ENCODE data around the gene KNDC1. TPM values are rescaled to one million over a fixed set of nuclear protein-coding genes. Genes with fewer than 3 reads are reported as not detected.

KNDC1 gene
- total and polyA plus RNA-seq, 12 donors, result 1.0 to 93.4 (median 39.0) TPM

DNA sequence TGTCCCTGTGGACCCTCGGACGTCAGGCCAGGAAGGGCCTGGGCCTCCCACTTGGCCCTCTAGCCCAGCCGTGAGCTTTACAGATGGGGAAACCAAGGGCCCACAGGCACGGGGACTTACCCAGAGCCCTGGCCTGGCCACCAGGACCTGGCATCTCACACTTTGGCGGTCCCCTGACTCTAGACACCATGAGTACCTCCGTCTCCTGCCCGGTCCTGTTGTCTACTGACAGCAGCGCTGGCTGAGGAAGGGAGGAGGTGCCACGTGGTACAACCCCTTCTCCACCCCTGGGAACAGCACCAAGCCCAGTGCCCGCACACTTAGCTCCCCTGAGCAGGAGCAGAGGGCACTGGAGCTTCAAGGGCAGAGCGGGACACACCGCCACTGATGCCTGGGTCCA, 46.2 kb upstream of the KNDC1 start:
- 84 to 93% (median 90%) methylated on average over 5 to 12 of the region's 12 CpGs; no CpG with 5 or more reads in 1 of the 4 donors for WGBS, 4 donors
- H3K9me3 ChIP-seq (replicated peaks in 1 of 3), result no peaks in the 10 kb centered on the region
- DNase-seq, result no peak
- intact Hi-C loops (cut with DNase I), result no loop called here
- H3K27me3 ChIP-seq, result no peaks in the 10 kb centered on the region
- no peak overlapping the region for H3K4me3 ChIP-seq
- peaks cover 0 to 4% of the 10 kb centered on the region in 2 donors for H3K4me1 ChIP-seq (replicated peaks in 1 of 2)
- H3K27ac ChIP-seq, result no peak overlapping the region
- TF ChIP-seq, protein P1, sequence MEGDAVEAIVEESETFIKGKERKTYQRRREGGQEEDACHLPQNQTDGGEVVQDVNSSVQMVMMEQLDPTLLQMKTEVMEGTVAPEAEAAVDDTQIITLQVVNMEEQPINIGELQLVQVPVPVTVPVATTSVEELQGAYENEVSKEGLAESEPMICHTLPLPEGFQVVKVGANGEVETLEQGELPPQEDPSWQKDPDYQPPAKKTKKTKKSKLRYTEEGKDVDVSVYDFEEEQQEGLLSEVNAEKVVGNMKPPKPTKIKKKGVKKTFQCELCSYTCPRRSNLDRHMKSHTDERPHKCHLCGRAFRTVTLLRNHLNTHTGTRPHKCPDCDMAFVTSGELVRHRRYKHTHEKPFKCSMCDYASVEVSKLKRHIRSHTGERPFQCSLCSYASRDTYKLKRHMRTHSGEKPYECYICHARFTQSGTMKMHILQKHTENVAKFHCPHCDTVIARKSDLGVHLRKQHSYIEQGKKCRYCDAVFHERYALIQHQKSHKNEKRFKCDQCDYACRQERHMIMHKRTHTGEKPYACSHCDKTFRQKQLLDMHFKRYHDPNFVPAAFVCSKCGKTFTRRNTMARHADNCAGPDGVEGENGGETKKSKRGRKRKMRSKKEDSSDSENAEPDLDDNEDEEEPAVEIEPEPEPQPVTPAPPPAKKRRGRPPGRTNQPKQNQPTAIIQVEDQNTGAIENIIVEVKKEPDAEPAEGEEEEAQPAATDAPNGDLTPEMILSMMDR (IDR thresholded peaks at IDR 0.05), result no peak
- no peak for TF ChIP-seq POLR2A (IDR thresholded peaks at IDR 0.05)
- no peaks in the 10 kb centered on the region for H3K36me3 ChIP-seq (replicated peaks in 1 of 2)

DNA sequence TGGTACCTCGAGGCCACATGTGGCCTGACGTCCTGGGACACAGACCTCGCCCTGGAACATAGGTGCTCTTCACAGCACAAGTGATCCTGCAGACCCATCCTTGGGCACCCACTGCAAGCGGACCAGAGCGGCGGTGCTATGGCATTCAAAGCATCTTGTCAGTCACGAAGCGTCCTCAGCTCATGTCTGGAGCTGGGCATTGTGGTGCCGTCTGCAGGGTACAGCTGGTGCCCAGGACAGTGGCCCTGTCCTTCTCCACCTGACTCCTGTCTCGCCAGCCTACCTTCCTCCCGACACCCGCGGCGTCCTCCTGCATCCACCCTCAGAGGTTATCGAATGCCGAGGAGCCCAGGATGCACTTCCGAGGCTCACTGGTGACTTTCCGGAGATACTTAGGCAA, 45.8 kb upstream of the KNDC1 start:
- no peak for TF ChIP-seq POLR2A (IDR thresholded peaks at IDR 0.05)
- TF ChIP-seq, protein P1 (IDR thresholded peaks at IDR 0.05), result no peak
- Histone ChIP-seq H3K4me3 (no peak overlapping the region), H3K9me3 (replicated peaks in 1 of 3) (no peaks in the 10 kb centered on the region), H3K27ac (no peak overlapping the region), H3K36me3 (replicated peaks in 1 of 2) (no peaks in the 10 kb centered on the region), H3K27me3 (no peaks in the 10 kb centered on the region), H3K4me1 (replicated peaks in 1 of 2) (peaks cover 0 to 4% of the 10 kb centered on the region in 2 donors)
- WGBS, 4 donors, result 87 to 91% (median 89%) methylated on average over 13 to 18 of the region's 18 CpGs
- intact Hi-C loops (cut with DNase I), result no loop called here
- no peak for DNase-seq

DNA sequence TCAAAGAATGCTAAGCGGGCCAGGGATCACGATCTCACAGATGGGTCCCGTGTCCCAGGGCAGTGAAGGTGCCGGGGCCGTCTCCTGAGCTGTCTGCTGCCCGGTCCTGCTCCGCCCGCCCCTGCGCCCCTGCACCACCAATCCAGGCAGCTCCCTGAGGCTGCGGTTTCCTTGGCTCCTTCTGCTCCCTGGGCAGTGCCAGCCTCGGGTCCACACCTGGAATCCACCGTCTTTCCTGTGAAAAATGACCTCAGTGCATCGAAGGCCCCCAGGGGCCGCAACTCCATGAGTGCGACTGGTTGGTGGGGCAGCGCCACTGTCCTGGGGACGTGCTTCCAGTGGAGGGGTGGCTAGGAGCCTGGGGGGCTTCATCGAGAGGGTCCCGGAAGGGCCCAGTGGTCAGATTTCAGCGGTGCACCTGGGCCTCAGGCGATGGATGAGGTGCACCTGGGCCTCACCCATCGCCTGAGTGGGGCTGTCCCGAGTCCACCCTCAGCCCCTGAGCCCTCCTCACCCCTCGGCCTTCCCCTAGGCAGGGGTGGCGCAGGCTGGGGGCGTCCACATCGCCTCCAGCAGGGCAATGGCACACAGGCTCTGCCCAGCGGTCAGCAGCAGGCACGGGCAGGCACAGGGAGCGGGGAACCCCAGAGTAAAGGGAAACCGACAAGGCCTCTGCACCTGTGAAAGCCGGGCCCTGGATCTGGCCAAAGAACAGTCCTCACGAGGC, 45.1 kb upstream of the KNDC1 start:
- WGBS, 4 donors, result 81 to 88% (median 85%) methylated on average over 17 to 33 of the region's 33 CpGs
- Histone ChIP-seq H3K9me3 (replicated peaks in 1 of 3) (no peaks in the 10 kb centered on the region), H3K36me3 (replicated peaks in 1 of 2) (no peaks in the 10 kb centered on the region), H3K27me3 (no peaks in the 10 kb centered on the region), H3K4me3 (no peak overlapping the region), H3K27ac (no peak overlapping the region), H3K4me1 (replicated peaks in 1 of 2) (peaks cover 0 to 4% of the 10 kb centered on the region in 2 donors)
- intact Hi-C loops (cut with DNase I), result no loop called here
- TF ChIP-seq, protein P1 (IDR thresholded peaks at IDR 0.05), result no peak
- no peak for TF ChIP-seq POLR2A (IDR thresholded peaks at IDR 0.05)
- no peak for DNase-seq

DNA sequence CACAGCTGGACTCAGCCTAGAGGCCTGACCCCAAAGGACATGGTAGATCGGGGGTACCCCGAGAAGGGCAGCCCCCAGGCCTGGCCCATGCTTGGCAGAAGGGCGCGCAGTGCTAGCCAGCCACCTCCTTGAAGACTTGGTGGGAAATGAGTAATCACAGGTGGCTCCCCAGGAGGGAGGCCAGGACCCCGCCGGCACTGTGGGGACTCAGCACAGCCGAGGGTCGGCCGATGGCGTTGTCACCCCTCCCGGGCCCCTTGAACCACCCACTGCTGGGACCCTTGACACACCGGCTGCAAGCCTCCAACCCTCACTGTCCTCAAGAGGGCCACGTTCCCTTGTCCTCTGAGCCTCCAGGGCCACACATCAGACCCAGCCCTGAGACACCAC, 44.6 kb upstream of the KNDC1 start:
- no peak for DNase-seq
- Histone ChIP-seq H3K27me3 (no peaks in the 10 kb centered on the region), H3K9me3 (replicated peaks in 1 of 3) (no peaks in the 10 kb centered on the region), H3K27ac (no peak overlapping the region), H3K4me3 (no peak overlapping the region), H3K4me1 (replicated peaks in 1 of 2) (peaks cover 0 to 4% of the 10 kb centered on the region in 2 donors), H3K36me3 (replicated peaks in 1 of 2) (no peaks in the 10 kb centered on the region)
- intact Hi-C loops (cut with DNase I), result no loop called here
- 76 to 100% (median 87%) methylated on average over 1 to 13 of the region's 13 CpGs for WGBS, 4 donors
- TF ChIP-seq, protein P1 (IDR thresholded peaks at IDR 0.05), result no peak
- no peak for TF ChIP-seq POLR2A (IDR thresholded peaks at IDR 0.05)

Data from adrenal gland (tissue), 12 donors.